A549 (cell line): ENCODE results near the gene TSSC4. TPM values are rescaled to one million over a fixed set of nuclear protein-coding genes. Genes with fewer than 3 reads are reported as not detected.

ENCODE experiments used
- ATAC-seq, 2 experiments: fragments of 200-7000 bp in 1 of 2; fragments of >200 bp in 1 of 2; cut with Nextera tagmentation in 1 of 2; cut with Tn5 transposase in 1 of 2; 3 replicates each; pipeline versions ENCODE4 v1.8.0 to v1.9.1; 2018 to 2020; ENCODE audit warnings: mild to moderate bottlenecking in 1 of 2, moderate library complexity in 1 of 2
- CTCF ChIA-PET: fragments of 300-600 bp; sonication (Branson Sonifier 250); formaldehyde crosslinking; extraction: SDS; loops from one replicate; lab custom pipeline; 2021; ENCODE audit warnings: antibody characterized with exemption, inconsistent platforms; lab: Yijun Ruan, JAX
- POLR2A ChIA-PET: fragments of 350-600 bp; formaldehyde crosslinking; extraction: SDS; loops from one replicate; lab custom pipeline; 2021; ENCODE audit warnings: antibody characterized with exemption, inconsistent platforms; lab: Yijun Ruan, JAX
- DNase-seq, 2 experiments: peaks; one replicate each; pipeline versions ENCODE4 v3.0.0 to v3.0.0-alpha.2; 2011 to 2016; ENCODE audit warnings: low read depth in 1 of 2, low spot score in 1 of 2
- FAIRE-seq: peaks from 2 replicates; lab custom pipeline; 2011; peaks lifted over from hg19 to GRCh38; lab: Jason Lieb, UNC
- H3K27ac ChIP-seq, 2 experiments: fragments of >200 bp; sonication (Bioruptor Twin); formaldehyde crosslinking; 3 replicates each; pipeline ENCODE4 v1.5.1; 2016 to 2017
- H3K4me1 ChIP-seq: fragments of >200 bp; sonication (Bioruptor Twin); formaldehyde crosslinking; 3 replicates; pipeline ENCODE4 v1.6.1; 2016
- H3K4me2 ChIP-seq: fragments of >200 bp; sonication (Bioruptor Twin); formaldehyde crosslinking; 3 replicates; pipeline ENCODE4 v1.6.1; 2016
- H3K4me3 ChIP-seq: fragments of >200 bp; sonication (Bioruptor Twin); formaldehyde crosslinking; 3 replicates; pipeline ENCODE4 v1.5.1; 2016
- H3K9me3 ChIP-seq: fragments of >200 bp; sonication (Bioruptor Twin); formaldehyde crosslinking; 3 replicates; pipeline ENCODE4 v1.6.1; 2016
- BHLHE40 ChIP-seq: IDR thresholded peaks from 2 replicates; pipeline ENCODE4 v1.6.1; 2012; ENCODE audit warnings: low read depth, low read length, inconsistent platforms
- CBX8 ChIP-seq: fragments of 200-600 bp; sonication (generic); IDR thresholded peaks from 2 replicates; pipeline ENCODE4 v1.6.1; 2016
- EHF ChIP-seq: fragments of 250-450 bp; sonication (Bioruptor Pico); IDR thresholded peaks from 2 replicates; pipeline ENCODE4 v1.5.0; 2020; ENCODE audit warnings: mild to moderate bottlenecking
- EP300 ChIP-seq, 2 experiments: fragments of >200 bp; sonication (Bioruptor Twin); formaldehyde crosslinking; IDR thresholded peaks; 2 replicates in 1 of 2; 3 replicates in 1 of 2; pipeline ENCODE4 v1.6.1; 2016 to 2017
- ESRRA ChIP-seq: fragments of 150-350 bp; IDR thresholded peaks from 2 replicates; pipeline ENCODE4 v1.6.1; 2014; ENCODE audit warnings: mild to moderate bottlenecking, low read length, borderline replicate concordance
- FOSB ChIP-seq: fragments of 250-450 bp; sonication (Bioruptor Pico); IDR thresholded peaks from 2 replicates; pipeline ENCODE4 v1.5.0; 2020; ENCODE audit warnings: mild to moderate bottlenecking, moderate library complexity
- FOSL2 ChIP-seq, 2 experiments: fragments of 450-650 bp in 1 of 2; fragments of >200 bp in 1 of 2; sonication (Bioruptor Twin) in 1 of 2; formaldehyde crosslinking; IDR thresholded peaks; 2 replicates each; pipeline versions ENCODE4 v1.5.0 to v1.6.1; 2016 to 2020; ENCODE audit warnings: mild to moderate bottlenecking in 1 of 2, moderate library complexity in 1 of 2
- HDAC2 ChIP-seq: fragments of 200-600 bp; sonication (generic); IDR thresholded peaks from 2 replicates; pipeline ENCODE4 v1.6.1; 2016
- JUNB ChIP-seq: fragments of >200 bp; sonication (Bioruptor Twin); formaldehyde crosslinking; IDR thresholded peaks from 2 replicates; pipeline ENCODE4 v1.6.1; 2016
- KDM1A ChIP-seq: fragments of 200-600 bp; sonication (generic); IDR thresholded peaks from 2 replicates; pipeline ENCODE4 v1.6.1; 2016; ENCODE audit warnings: low read depth, mild to moderate bottlenecking
- KDM5A ChIP-seq: fragments of 200-600 bp; sonication (generic); IDR thresholded peaks from 2 replicates; pipeline ENCODE4 v1.6.1; 2016; ENCODE audit warnings: antibody characterized with exemption, mild to moderate bottlenecking
- MAFK ChIP-seq: fragments of 450-650 bp; IDR thresholded peaks from 2 replicates; pipeline ENCODE4 v1.6.1; 2014; ENCODE audit not compliant: partially characterized antibody
- MAZ ChIP-seq: fragments of 150-350 bp; IDR thresholded peaks from 2 replicates; pipeline ENCODE4 v1.6.1; 2014; ENCODE audit warnings: antibody characterized with exemption, low read depth, low read length, borderline replicate concordance
- MYC ChIP-seq: IDR thresholded peaks from 2 replicates; pipeline ENCODE4 v1.6.1; 2012; ENCODE audit warnings: mild to moderate bottlenecking, inconsistent platforms, low read length, improper control_type of control experiment, borderline replicate concordance
- NPAS2 ChIP-seq: fragments of 250-450 bp; sonication (Bioruptor Pico); IDR thresholded peaks from 2 replicates; pipeline ENCODE4 v1.8.0; 2022; ENCODE audit warnings: mild to moderate bottlenecking, moderate library complexity, borderline replicate concordance
- NR3C1 ChIP-seq: fragments of >200 bp; sonication (Bioruptor Twin); formaldehyde crosslinking; IDR thresholded peaks from 3 replicates; pipeline ENCODE4 v1.6.1; 2017
- POLR2A ChIP-seq: IDR thresholded peaks from 2 replicates; pipeline ENCODE4 v1.6.1; 2012; ENCODE audit warnings: mild to moderate bottlenecking, low read length
- RAD21 ChIP-seq, 2 experiments: fragments of >200 bp in 1 of 2; sonication (Bioruptor Twin) in 1 of 2; formaldehyde crosslinking in 1 of 2; IDR thresholded peaks in 1 of 2; conservative IDR thresholded peaks in 1 of 2; 2 replicates in 1 of 2; 3 replicates in 1 of 2; pipeline ENCODE4 v1.6.1; 2012 to 2018; ENCODE audit warnings: inconsistent platforms in 1 of 2
- RNF2 ChIP-seq: fragments of 200-600 bp; sonication (generic); IDR thresholded peaks from 2 replicates; pipeline ENCODE4 v1.6.1; 2016; ENCODE audit warnings: low read depth, mild to moderate bottlenecking, antibody characterized with exemption, moderate library complexity, borderline replicate concordance
- TP53 ChIP-seq: fragments of 250-450 bp; sonication (Bioruptor Pico); IDR thresholded peaks from 2 replicates; pipeline ENCODE4 v1.5.0; 2021; ENCODE audit warnings: mild to moderate bottlenecking, moderate library complexity
- ZC3H11A ChIP-seq: fragments of 450-650 bp; IDR thresholded peaks from 2 replicates; pipeline ENCODE4 v1.6.1; 2014; ENCODE audit warnings: antibody characterized with exemption, mild to moderate bottlenecking
- ZFP36 ChIP-seq: fragments of 450-650 bp; IDR thresholded peaks from 2 replicates; pipeline ENCODE4 v1.6.1; 2014; ENCODE audit warnings: borderline replicate concordance; ENCODE audit not compliant: partially characterized antibody
- ZNF302 ChIP-seq: fragments of 250-450 bp; sonication (Bioruptor Pico); IDR thresholded peaks from 2 replicates; pipeline ENCODE4 v1.9.0; 2021; ENCODE audit warnings: inconsistent platforms, mild to moderate bottlenecking, moderate library complexity
- ZSCAN20 ChIP-seq: fragments of 250-450 bp; sonication (Bioruptor Pico); IDR thresholded peaks from 2 replicates; pipeline ENCODE4 v1.8.0; 2022; ENCODE audit warnings: mild to moderate bottlenecking, moderate library complexity
- WGBS: methylation state at CpG from one replicate; pipeline ENCODE4 v1.1.6; 2017; ENCODE audit errors: missing lambda C conversion rate; 5-methylcytosine and 5-hydroxymethylcytosine counted together
- polyA plus RNA-seq, 4 experiments: library from polyadenylated mRNA; depleted of rRNA in 3 of 4; stranded (reverse); fragments of >200 nt; fragmentation: RNase III in 1 of 4; extraction: RNeasy Plus Mini Kit Qiagen cat#74134 plus additional on column Dnase treatment in 1 of 4; gene quantifications; 2 replicates in 3 of 4; 3 replicates in 1 of 4; pipeline ENCODE4 v1.2.3, GENCODE V29; 2011 to 2017
- TF ChIP-seq, protein P1 (sequence below): fragments of 450-650 bp; IDR thresholded peaks from 2 replicates; pipeline ENCODE4 v1.6.1; 2014; ENCODE audit warnings: antibody characterized with exemption
- TF ChIP-seq, protein P2 (sequence below): fragments of 250-450 bp; sonication (Bioruptor Pico); IDR thresholded peaks from 2 replicates; pipeline ENCODE4 v1.5.0; 2021; ENCODE audit warnings: mild to moderate bottlenecking, moderate library complexity, borderline replicate concordance
- TF ChIP-seq, protein P3 (sequence below): fragments of 150-350 bp; IDR thresholded peaks from 2 replicates; pipeline ENCODE4 v1.6.1; 2014; ENCODE audit warnings: low read depth, mild to moderate bottlenecking, low read length

The TSSC4 gene
- polyA plus RNA-seq, 2 of the 4 experiments (the other 2 are of a cell fraction), result 21.8 to 45.5 TPM

DNA sequence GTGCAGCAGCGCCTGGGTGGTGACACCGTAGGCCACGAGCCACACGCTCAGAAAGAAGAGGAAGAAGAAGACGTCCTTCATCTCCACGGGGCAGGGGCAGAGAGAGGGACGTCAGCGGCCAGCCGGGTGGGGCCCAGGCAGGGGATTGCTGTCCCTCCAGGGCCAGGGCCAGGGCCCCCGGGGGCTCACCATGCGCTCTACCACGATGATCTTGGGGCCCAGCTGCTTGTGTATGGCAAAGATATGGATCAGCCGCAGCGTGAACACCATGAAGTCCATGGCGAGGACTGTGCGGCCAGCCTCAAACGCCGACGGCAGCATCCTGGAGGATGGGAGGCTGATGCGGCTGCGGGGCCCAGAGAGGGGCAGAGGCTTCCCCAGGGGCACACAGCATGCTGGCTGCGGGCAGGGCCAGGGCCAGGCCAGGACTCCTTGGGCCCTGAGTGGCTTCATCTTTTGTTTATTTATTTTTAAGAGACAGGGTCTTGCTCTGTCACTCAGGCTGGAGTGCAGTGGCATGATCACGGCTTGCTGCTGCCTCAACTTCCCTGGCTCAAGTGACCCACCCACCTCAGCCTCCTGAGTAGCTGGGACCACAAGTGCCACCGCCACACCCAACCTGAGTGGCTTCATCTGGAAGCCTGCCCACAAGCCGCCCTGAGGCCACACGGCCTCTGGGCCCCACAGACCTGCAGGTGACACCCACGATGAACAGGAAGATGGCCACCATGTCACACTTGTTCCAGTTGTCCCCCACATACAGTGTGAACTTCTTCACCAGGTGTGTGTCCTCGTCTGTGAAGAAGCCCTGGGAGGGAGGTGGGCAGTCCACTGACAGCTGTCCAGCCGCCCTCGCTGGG, 11.1 kb downstream of the TSSC4 start:
- Histone ChIP-seq H3K9me3 (no peaks in the 10 kb centered on the region), H3K4me1 (no peaks in the 10 kb centered on the region), H3K27ac (no peak overlapping the region), H3K4me2 (no peak overlapping the region), H3K4me3 (no peak overlapping the region)
- DNase-seq, result no peak
- CTCF ChIA-PET, result interaction anchor here (0.6 to 31.0 kb wide), 5 partner anchors 9 to 214 kb away, joined by 3 to 903 read pairs (median 10); partner anchors contain the start of genes C11orf21, TSPAN32 and TSSC4
- no peak for TF ChIP-seq EHF (CRISPR knock-in tag)
- no peak for TF ChIP-seq ZNF302 (CRISPR knock-in tag)
- TF ChIP-seq, protein P1, sequence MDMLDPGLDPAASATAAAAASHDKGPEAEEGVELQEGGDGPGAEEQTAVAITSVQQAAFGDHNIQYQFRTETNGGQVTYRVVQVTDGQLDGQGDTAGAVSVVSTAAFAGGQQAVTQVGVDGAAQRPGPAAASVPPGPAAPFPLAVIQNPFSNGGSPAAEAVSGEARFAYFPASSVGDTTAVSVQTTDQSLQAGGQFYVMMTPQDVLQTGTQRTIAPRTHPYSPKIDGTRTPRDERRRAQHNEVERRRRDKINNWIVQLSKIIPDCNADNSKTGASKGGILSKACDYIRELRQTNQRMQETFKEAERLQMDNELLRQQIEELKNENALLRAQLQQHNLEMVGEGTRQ, result no peak
- no peak for TF ChIP-seq ZSCAN20 (CRISPR knock-in tag)
- TF ChIP-seq MAZ, result no peak
- no peak for TF ChIP-seq CBX8
- TF ChIP-seq JUNB, result no peak
- no peak for TF ChIP-seq MYC
- TF ChIP-seq ZC3H11A, result no peak
- TF ChIP-seq RAD21 (conservative IDR thresholded peaks at IDR 0.05 in 1 of 2, IDR thresholded peaks at IDR 0.05 in 1 of 2), result no peak
- TF ChIP-seq MAFK, result no peak
- TF ChIP-seq RNF2, result no peak
- no peak for TF ChIP-seq HDAC2
- TF ChIP-seq, protein P2, sequence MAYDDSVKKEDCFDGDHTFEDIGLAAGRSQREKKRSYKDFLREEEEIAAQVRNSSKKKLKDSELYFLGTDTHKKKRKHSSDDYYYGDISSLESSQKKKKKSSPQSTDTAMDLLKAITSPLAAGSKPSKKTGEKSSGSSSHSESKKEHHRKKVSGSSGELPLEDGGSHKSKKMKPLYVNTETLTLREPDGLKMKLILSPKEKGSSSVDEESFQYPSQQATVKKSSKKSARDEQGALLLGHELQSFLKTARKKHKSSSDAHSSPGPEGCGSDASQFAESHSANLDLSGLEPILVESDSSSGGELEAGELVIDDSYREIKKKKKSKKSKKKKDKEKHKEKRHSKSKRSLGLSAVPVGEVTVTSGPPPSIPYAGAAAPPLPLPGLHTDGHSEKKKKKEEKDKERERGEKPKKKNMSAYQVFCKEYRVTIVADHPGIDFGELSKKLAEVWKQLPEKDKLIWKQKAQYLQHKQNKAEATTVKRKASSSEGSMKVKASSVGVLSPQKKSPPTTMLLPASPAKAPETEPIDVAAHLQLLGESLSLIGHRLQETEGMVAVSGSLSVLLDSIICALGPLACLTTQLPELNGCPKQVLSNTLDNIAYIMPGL (CRISPR knock-in tag), result no peak
- no peak for ATAC-seq
- POLR2A ChIA-PET, result no interaction called here
- WGBS, result 74% methylated on average over 23 of the region's 30 CpGs
- no peak for FAIRE-seq

DNA sequence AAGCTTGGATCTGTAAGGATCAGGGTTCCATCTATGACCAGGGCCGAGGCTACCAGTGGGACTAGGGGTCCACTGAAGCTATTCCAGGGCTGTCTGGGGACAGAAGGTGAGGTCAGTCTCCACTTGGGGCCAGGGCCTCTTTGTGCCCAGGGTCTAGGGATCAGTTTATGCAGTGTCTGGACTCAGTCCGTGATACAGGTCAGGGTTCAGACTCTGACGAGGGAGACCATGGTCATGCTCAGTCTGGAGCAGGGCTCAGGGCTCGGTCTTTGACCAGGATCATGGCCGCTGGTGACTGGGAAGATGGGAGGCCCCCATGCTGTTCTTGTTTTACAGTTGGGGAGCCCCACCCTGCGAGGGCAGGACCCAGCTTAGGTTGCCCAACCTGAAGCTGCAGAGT, 11.8 kb downstream of the TSSC4 start:
- CTCF ChIA-PET, result interaction anchor here (0.8 to 31.0 kb wide), 4 partner anchors 8 to 219 kb away, joined by 3 to 903 read pairs (median 118); partner anchors contain the start of genes C11orf21, TSPAN32 and TSSC4
- H3K27ac ChIP-seq, result no peak overlapping the region
- no peak for ATAC-seq
- DNase-seq, result no peak
- no peak overlapping the region for H3K4me2 ChIP-seq
- no peak for TF ChIP-seq KDM1A
- no peak for TF ChIP-seq MAFK
- TF ChIP-seq, protein P3, sequence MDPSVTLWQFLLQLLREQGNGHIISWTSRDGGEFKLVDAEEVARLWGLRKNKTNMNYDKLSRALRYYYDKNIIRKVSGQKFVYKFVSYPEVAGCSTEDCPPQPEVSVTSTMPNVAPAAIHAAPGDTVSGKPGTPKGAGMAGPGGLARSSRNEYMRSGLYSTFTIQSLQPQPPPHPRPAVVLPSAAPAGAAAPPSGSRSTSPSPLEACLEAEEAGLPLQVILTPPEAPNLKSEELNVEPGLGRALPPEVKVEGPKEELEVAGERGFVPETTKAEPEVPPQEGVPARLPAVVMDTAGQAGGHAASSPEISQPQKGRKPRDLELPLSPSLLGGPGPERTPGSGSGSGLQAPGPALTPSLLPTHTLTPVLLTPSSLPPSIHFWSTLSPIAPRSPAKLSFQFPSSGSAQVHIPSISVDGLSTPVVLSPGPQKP, result no peak
- TF ChIP-seq FOSL2 (IDR thresholded peaks at IDR 0.05), result no peak
- TF ChIP-seq FOSL2 (CRISPR knock-in tag; IDR thresholded peaks at IDR 0.05), result no peak
- no peak for TF ChIP-seq MAZ
- no peak for TF ChIP-seq MYC
- no peak for TF ChIP-seq TP53 (CRISPR knock-in tag)
- TF ChIP-seq ESRRA, result no peak
- no peak for TF ChIP-seq ZSCAN20 (CRISPR knock-in tag)
- TF ChIP-seq BHLHE40, result no peak
- no peak for TF ChIP-seq RNF2
- TF ChIP-seq NPAS2 (CRISPR knock-in tag), result no peak
- no peak for TF ChIP-seq NR3C1
- no peak for TF ChIP-seq ZFP36
- no peak for TF ChIP-seq POLR2A
- no peak for TF ChIP-seq FOSB
- TF ChIP-seq EP300 (IDR thresholded peaks at IDR 0.05), result no peak
- TF ChIP-seq KDM5A, result no peak
- POLR2A ChIA-PET, result no interaction called here
- WGBS, result 64% methylated on average over 5 of the region's 6 CpGs
- H3K4me3 ChIP-seq, result no peak overlapping the region
- H3K4me1 ChIP-seq, result no peaks in the 10 kb centered on the region
- no peak for FAIRE-seq
- H3K9me3 ChIP-seq, result no peaks in the 10 kb centered on the region
